ENCODE data around the gene GDA. TPM values are rescaled to one million over a fixed set of nuclear protein-coding genes. Genes with fewer than 3 reads are reported as not detected.
"Not testable (repeated sequence)": the region's sequence is repeated elsewhere in the genome, so short reads cannot be mapped to it uniquely, and the experiment has no call there.

GDA gene
- polyA plus RNA-seq, 2 donors = 0.04 to 0.11 TPM

GRCh38 chr9:72257814-72258213, 108.6 kb downstream of the GDA start:
- Histone ChIP-seq H3K4me1 (ENCODE audit: control insufficient read depth in 2 of 2, insufficient read depth in 2 of 2, low read length in 1 of 2) (no peaks in the 10 kb centered on the region), H3K9me3 (ENCODE audit: control insufficient read depth in 2 of 2, insufficient read depth in 1 of 2, low read depth in 1 of 2, low read length in 1 of 2) (no peaks in the 10 kb centered on the region), H3K27ac (ENCODE audit: low read depth in 2 of 2, low read length in 1 of 2) (no peak overlapping the region), H3K4me3 (ENCODE audit: low read depth in 1 of 2, low read length in 2 of 2) (no peak overlapping the region), H3K36me3 (ENCODE audit: control insufficient read depth in 2 of 2, insufficient read depth in 2 of 2, low read length in 1 of 2) (no peaks in the 10 kb centered on the region), H3K27me3 (ENCODE audit: control insufficient read depth in 1 of 2, insufficient read depth in 2 of 2, low read length in 2 of 2) (no peaks in the 10 kb centered on the region)
- WGBS, 2 donors = 64 to 74% methylated on average over 3 of the region's 3 CpGs

- Histone ChIP-seq H3K9me3 (ENCODE audit: control insufficient read depth in 2 of 2, insufficient read depth in 1 of 2, low read depth in 1 of 2, low read length in 1 of 2) (no peaks in the 10 kb centered on the region), H3K36me3 (ENCODE audit: control insufficient read depth in 2 of 2, insufficient read depth in 2 of 2, low read length in 1 of 2) (no peaks in the 10 kb centered on the region), H3K4me1 (ENCODE audit: control insufficient read depth in 2 of 2, insufficient read depth in 2 of 2, low read length in 1 of 2) (no peaks in the 10 kb centered on the region)
Observed at GRCh38 chr9:72262063-72262462, 112.8 kb downstream of the GDA start.

GRCh38 chr9:72263572-72263971, 114.3 kb downstream of the GDA start:
- 93 to 96% methylated on average over 1 of the region's 1 CpG for WGBS, 2 donors
- H3K36me3 ChIP-seq (ENCODE audit: control insufficient read depth in 2 of 2, insufficient read depth in 2 of 2, low read length in 1 of 2) = no peaks in the 10 kb centered on the region
- H3K9me3 ChIP-seq (ENCODE audit: control insufficient read depth in 2 of 2, insufficient read depth in 1 of 2, low read depth in 1 of 2, low read length in 1 of 2) = no peaks in the 10 kb centered on the region
- H3K4me3 ChIP-seq (ENCODE audit: low read depth in 1 of 2, low read length in 2 of 2) = no peak overlapping the region
- H3K4me1 ChIP-seq (ENCODE audit: control insufficient read depth in 2 of 2, insufficient read depth in 2 of 2, low read length in 1 of 2) = no peaks in the 10 kb centered on the region
- H3K27me3 ChIP-seq (ENCODE audit: control insufficient read depth in 1 of 2, insufficient read depth in 2 of 2, low read length in 2 of 2) = no peaks in the 10 kb centered on the region
- H3K27ac ChIP-seq (ENCODE audit: low read depth in 2 of 2, low read length in 1 of 2) = no peak overlapping the region

More at GRCh38 chr9:72262063-72262462, 112.8 kb downstream of the GDA start:
- no peaks in the 10 kb centered on the region for H3K27me3 ChIP-seq (ENCODE audit: control insufficient read depth in 1 of 2, insufficient read depth in 2 of 2, low read length in 2 of 2)
- no peak overlapping the region for H3K27ac ChIP-seq (ENCODE audit: low read depth in 2 of 2, low read length in 1 of 2)
- WGBS, 2 donors = 50 to 51% methylated on average over 2 of the region's 2 CpGs
- H3K4me3 ChIP-seq (ENCODE audit: low read depth in 1 of 2, low read length in 2 of 2) = no peak overlapping the region

- Histone ChIP-seq H3K4me3 (ENCODE audit: low read depth in 1 of 2, low read length in 2 of 2) (no peak overlapping the region), H3K27me3 (ENCODE audit: control insufficient read depth in 1 of 2, insufficient read depth in 2 of 2, low read length in 2 of 2) (no peaks in the 10 kb centered on the region), H3K9me3 (ENCODE audit: control insufficient read depth in 2 of 2, insufficient read depth in 1 of 2, low read depth in 1 of 2, low read length in 1 of 2) (no peaks in the 10 kb centered on the region), H3K4me1 (ENCODE audit: control insufficient read depth in 2 of 2, insufficient read depth in 2 of 2, low read length in 1 of 2) (no peaks in the 10 kb centered on the region), H3K36me3 (ENCODE audit: control insufficient read depth in 2 of 2, insufficient read depth in 2 of 2, low read length in 1 of 2) (no peaks in the 10 kb centered on the region), H3K27ac (ENCODE audit: low read depth in 2 of 2, low read length in 1 of 2) (no peak overlapping the region)
- 68 to 83% methylated on average over 3 of the region's 3 CpGs for WGBS, 2 donors
Observed at GRCh38 chr9:72268961-72269360, 119.7 kb downstream of the GDA start.

GRCh38 chr9:72270359-72270758, 121.1 kb downstream of the GDA start:
- WGBS, 2 donors = 95 to 96% methylated on average over 3 of the region's 3 CpGs
- H3K4me3 ChIP-seq (ENCODE audit: low read depth in 1 of 2, low read length in 2 of 2); H3K27ac ChIP-seq (ENCODE audit: low read depth in 2 of 2, low read length in 1 of 2); H3K27me3 ChIP-seq (ENCODE audit: control insufficient read depth in 1 of 2, insufficient read depth in 2 of 2, low read length in 2 of 2); H3K9me3 ChIP-seq (ENCODE audit: control insufficient read depth in 2 of 2, insufficient read depth in 1 of 2, low read depth in 1 of 2, low read length in 1 of 2); H3K36me3 ChIP-seq (ENCODE audit: control insufficient read depth in 2 of 2, insufficient read depth in 2 of 2, low read length in 1 of 2); H3K4me1 ChIP-seq (ENCODE audit: control insufficient read depth in 2 of 2, insufficient read depth in 2 of 2, low read length in 1 of 2): not testable (repeated sequence)

- no peaks in the 10 kb centered on the region for H3K36me3 ChIP-seq (ENCODE audit: control insufficient read depth in 2 of 2, insufficient read depth in 2 of 2, low read length in 1 of 2)
- H3K9me3 ChIP-seq (ENCODE audit: control insufficient read depth in 2 of 2, insufficient read depth in 1 of 2, low read depth in 1 of 2, low read length in 1 of 2) = no peaks in the 10 kb centered on the region
- H3K27ac ChIP-seq (ENCODE audit: low read depth in 2 of 2, low read length in 1 of 2) = no peak overlapping the region
- no peaks in the 10 kb centered on the region for H3K27me3 ChIP-seq (ENCODE audit: control insufficient read depth in 1 of 2, insufficient read depth in 2 of 2, low read length in 2 of 2)
- 41% methylated on average over 9 of the region's 9 CpGs for WGBS, 2 donors
- H3K4me3 ChIP-seq (ENCODE audit: low read depth in 1 of 2, low read length in 2 of 2) = no peak overlapping the region
- H3K4me1 ChIP-seq (ENCODE audit: control insufficient read depth in 2 of 2, insufficient read depth in 2 of 2, low read length in 1 of 2) = no peaks in the 10 kb centered on the region
Observed at GRCh38 chr9:72271613-72272478, 122.6 kb downstream of the GDA start.

- Histone ChIP-seq H3K27ac (ENCODE audit: low read depth in 2 of 2, low read length in 1 of 2) (no peak overlapping the region), H3K36me3 (ENCODE audit: control insufficient read depth in 2 of 2, insufficient read depth in 2 of 2, low read length in 1 of 2) (no peaks in the 10 kb centered on the region), H3K4me1 (ENCODE audit: control insufficient read depth in 2 of 2, insufficient read depth in 2 of 2, low read length in 1 of 2) (no peaks in the 10 kb centered on the region)
Observed at GRCh38 chr9:72274441-72274840, 125.2 kb downstream of the GDA start.

GRCh38 chr9:72274916-72275315, 125.7 kb downstream of the GDA start:
- 50 to 68% methylated on average over 3 of the region's 3 CpGs for WGBS, 2 donors
- Histone ChIP-seq H3K4me3 (ENCODE audit: low read depth in 1 of 2, low read length in 2 of 2) (no peak overlapping the region), H3K27me3 (ENCODE audit: control insufficient read depth in 1 of 2, insufficient read depth in 2 of 2, low read length in 2 of 2) (no peaks in the 10 kb centered on the region), H3K9me3 (ENCODE audit: control insufficient read depth in 2 of 2, insufficient read depth in 1 of 2, low read depth in 1 of 2, low read length in 1 of 2) (no peaks in the 10 kb centered on the region), H3K36me3 (ENCODE audit: control insufficient read depth in 2 of 2, insufficient read depth in 2 of 2, low read length in 1 of 2) (no peaks in the 10 kb centered on the region), H3K27ac (ENCODE audit: low read depth in 2 of 2, low read length in 1 of 2) (no peak overlapping the region), H3K4me1 (ENCODE audit: control insufficient read depth in 2 of 2, insufficient read depth in 2 of 2, low read length in 1 of 2) (no peaks in the 10 kb centered on the region)

More at GRCh38 chr9:72274441-72274840, 125.2 kb downstream of the GDA start:
- 76 to 84% methylated on average over 4 of the region's 4 CpGs for WGBS, 2 donors
- H3K9me3 ChIP-seq (ENCODE audit: control insufficient read depth in 2 of 2, insufficient read depth in 1 of 2, low read depth in 1 of 2, low read length in 1 of 2) = no peaks in the 10 kb centered on the region
- no peak overlapping the region for H3K4me3 ChIP-seq (ENCODE audit: low read depth in 1 of 2, low read length in 2 of 2)
- H3K27me3 ChIP-seq (ENCODE audit: control insufficient read depth in 1 of 2, insufficient read depth in 2 of 2, low read length in 2 of 2) = no peaks in the 10 kb centered on the region

- H3K9me3 ChIP-seq (ENCODE audit: control insufficient read depth in 2 of 2, insufficient read depth in 1 of 2, low read depth in 1 of 2, low read length in 1 of 2) = no peaks in the 10 kb centered on the region
- H3K4me3 ChIP-seq (ENCODE audit: low read depth in 1 of 2, low read length in 2 of 2) = no peak overlapping the region
- WGBS, 2 donors = 70 to 79% methylated on average over 1 of the region's 1 CpG
- no peaks in the 10 kb centered on the region for H3K4me1 ChIP-seq (ENCODE audit: control insufficient read depth in 2 of 2, insufficient read depth in 2 of 2, low read length in 1 of 2)
- no peaks in the 10 kb centered on the region for H3K27me3 ChIP-seq (ENCODE audit: control insufficient read depth in 1 of 2, insufficient read depth in 2 of 2, low read length in 2 of 2)
- no peaks in the 10 kb centered on the region for H3K36me3 ChIP-seq (ENCODE audit: control insufficient read depth in 2 of 2, insufficient read depth in 2 of 2, low read length in 1 of 2)
- H3K27ac ChIP-seq (ENCODE audit: low read depth in 2 of 2, low read length in 1 of 2) = no peak overlapping the region
Observed at GRCh38 chr9:72276429-72276828, 127.2 kb downstream of the GDA start.

- Histone ChIP-seq H3K36me3 (ENCODE audit: control insufficient read depth in 2 of 2, insufficient read depth in 2 of 2, low read length in 1 of 2) (no peaks in the 10 kb centered on the region), H3K9me3 (ENCODE audit: control insufficient read depth in 2 of 2, insufficient read depth in 1 of 2, low read depth in 1 of 2, low read length in 1 of 2) (no peaks in the 10 kb centered on the region), H3K4me3 (ENCODE audit: low read depth in 1 of 2, low read length in 2 of 2) (no peak overlapping the region), H3K4me1 (ENCODE audit: control insufficient read depth in 2 of 2, insufficient read depth in 2 of 2, low read length in 1 of 2) (no peaks in the 10 kb centered on the region), H3K27ac (ENCODE audit: low read depth in 2 of 2, low read length in 1 of 2) (no peak overlapping the region), H3K27me3 (ENCODE audit: control insufficient read depth in 1 of 2, insufficient read depth in 2 of 2, low read length in 2 of 2) (no peaks in the 10 kb centered on the region)
- 68 to 83% methylated on average over 2 of the region's 2 CpGs for WGBS, 2 donors
Observed at GRCh38 chr9:72278959-72279358, 129.7 kb downstream of the GDA start.
